ENCODE measurements around the gene HDAC4.

DNA sequence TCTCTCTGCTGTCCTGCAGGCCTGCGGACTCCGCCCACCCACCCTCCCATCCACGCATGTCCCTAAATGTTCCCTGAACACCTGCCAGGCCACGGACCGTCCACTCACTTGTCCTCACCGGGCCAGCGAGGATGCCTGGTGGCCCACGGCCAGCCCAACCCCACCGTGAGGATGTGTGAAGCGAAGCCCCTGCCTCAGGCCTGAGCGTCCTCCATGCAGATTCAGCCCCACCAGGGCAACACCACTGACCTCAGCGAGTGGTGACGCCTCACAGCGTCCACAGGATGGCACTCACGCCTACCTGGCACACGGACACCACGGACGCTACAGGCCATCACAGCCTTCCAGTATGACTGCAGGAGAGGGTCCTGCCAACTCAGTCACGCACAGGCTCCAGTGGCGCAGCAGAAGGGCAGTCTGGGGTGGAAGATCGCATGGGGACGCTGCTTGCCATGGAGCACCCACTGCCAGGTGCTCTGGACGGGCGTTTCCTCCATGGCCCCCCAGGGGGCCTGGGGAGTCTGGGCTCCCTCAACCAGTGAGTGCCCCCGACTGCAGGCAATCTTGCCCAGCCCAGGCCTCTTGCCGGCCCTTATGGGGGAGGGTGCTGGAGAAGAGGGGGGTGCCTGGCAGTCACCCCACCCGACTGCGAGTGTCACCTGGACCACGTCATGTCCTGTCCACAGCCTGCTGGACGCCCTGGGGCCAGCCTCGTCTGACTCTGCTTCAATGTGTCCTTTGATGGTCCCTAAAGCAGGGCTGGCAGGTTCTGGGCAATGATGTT, 25.4 kb downstream of the HDAC4 start:
- TF ChIP-seq MZF1 (tag by site-specific recombination; IDR thresholded peaks at IDR 0.05; ENCODE audit: borderline replicate concordance) (no peak), ZNF449 (tag by site-specific recombination; IDR thresholded peaks at IDR 0.05) (no peak), ZNF202 (tag by site-specific recombination; IDR thresholded peaks at IDR 0.05; ENCODE audit: borderline replicate concordance) (no peak), MEIS1 (CRISPR knock-in tag; IDR thresholded peaks at IDR 0.05; ENCODE audit: borderline replicate concordance) (no peak), REST (tag by site-specific recombination; IDR thresholded peaks at IDR 0.05) (no peak), FEZF1 (tag by site-specific recombination; IDR thresholded peaks at IDR 0.05) (no peak), SP2 (tag by site-specific recombination; IDR thresholded peaks at IDR 0.05) (no peak)
- TF ChIP-seq, protein P1, sequence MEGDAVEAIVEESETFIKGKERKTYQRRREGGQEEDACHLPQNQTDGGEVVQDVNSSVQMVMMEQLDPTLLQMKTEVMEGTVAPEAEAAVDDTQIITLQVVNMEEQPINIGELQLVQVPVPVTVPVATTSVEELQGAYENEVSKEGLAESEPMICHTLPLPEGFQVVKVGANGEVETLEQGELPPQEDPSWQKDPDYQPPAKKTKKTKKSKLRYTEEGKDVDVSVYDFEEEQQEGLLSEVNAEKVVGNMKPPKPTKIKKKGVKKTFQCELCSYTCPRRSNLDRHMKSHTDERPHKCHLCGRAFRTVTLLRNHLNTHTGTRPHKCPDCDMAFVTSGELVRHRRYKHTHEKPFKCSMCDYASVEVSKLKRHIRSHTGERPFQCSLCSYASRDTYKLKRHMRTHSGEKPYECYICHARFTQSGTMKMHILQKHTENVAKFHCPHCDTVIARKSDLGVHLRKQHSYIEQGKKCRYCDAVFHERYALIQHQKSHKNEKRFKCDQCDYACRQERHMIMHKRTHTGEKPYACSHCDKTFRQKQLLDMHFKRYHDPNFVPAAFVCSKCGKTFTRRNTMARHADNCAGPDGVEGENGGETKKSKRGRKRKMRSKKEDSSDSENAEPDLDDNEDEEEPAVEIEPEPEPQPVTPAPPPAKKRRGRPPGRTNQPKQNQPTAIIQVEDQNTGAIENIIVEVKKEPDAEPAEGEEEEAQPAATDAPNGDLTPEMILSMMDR (tag by site-specific recombination; IDR thresholded peaks at IDR 0.05), result no peak; the same call in 1 of the 2 replicates
- TF ChIP-seq, protein P2, sequence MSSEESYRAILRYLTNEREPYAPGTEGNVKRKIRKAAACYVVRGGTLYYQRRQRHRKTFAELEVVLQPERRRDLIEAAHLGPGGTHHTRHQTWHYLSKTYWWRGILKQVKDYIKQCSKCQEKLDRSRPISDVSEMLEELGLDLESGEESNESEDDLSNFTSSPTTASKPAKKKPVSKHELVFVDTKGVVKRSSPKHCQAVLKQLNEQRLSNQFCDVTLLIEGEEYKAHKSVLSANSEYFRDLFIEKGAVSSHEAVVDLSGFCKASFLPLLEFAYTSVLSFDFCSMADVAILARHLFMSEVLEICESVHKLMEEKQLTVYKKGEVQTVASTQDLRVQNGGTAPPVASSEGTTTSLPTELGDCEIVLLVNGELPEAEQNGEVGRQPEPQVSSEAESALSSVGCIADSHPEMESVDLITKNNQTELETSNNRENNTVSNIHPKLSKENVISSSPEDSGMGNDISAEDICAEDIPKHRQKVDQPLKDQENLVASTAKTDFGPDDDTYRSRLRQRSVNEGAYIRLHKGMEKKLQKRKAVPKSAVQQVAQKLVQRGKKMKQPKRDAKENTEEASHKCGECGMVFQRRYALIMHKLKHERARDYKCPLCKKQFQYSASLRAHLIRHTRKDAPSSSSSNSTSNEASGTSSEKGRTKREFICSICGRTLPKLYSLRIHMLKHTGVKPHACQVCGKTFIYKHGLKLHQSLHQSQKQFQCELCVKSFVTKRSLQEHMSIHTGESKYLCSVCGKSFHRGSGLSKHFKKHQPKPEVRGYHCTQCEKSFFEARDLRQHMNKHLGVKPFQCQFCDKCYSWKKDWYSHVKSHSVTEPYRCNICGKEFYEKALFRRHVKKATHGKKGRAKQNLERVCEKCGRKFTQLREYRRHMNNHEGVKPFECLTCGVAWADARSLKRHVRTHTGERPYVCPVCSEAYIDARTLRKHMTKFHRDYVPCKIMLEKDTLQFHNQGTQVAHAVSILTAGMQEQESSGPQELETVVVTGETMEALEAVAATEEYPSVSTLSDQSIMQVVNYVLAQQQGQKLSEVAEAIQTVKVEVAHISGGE (tag by site-specific recombination; conservative IDR thresholded peaks at IDR 0.05; ENCODE audit: low read depth), result no peak
